HG03439 (cell line): ENCODE data around the gene DTX4.
A peak's percentile ranks its signal among the peaks of the same experiment; 100 is the strongest.

ENCODE experiments used
- ATAC-seq: cut with Tn5 transposase; IDR thresholded peaks from one replicate; pipeline ENCODE4 v1.9.1; 2021; ENCODE audit warnings: mild to moderate bottlenecking, moderate library complexity; ENCODE audit not compliant: unreplicated experiment

The DTX4 gene

DNA sequence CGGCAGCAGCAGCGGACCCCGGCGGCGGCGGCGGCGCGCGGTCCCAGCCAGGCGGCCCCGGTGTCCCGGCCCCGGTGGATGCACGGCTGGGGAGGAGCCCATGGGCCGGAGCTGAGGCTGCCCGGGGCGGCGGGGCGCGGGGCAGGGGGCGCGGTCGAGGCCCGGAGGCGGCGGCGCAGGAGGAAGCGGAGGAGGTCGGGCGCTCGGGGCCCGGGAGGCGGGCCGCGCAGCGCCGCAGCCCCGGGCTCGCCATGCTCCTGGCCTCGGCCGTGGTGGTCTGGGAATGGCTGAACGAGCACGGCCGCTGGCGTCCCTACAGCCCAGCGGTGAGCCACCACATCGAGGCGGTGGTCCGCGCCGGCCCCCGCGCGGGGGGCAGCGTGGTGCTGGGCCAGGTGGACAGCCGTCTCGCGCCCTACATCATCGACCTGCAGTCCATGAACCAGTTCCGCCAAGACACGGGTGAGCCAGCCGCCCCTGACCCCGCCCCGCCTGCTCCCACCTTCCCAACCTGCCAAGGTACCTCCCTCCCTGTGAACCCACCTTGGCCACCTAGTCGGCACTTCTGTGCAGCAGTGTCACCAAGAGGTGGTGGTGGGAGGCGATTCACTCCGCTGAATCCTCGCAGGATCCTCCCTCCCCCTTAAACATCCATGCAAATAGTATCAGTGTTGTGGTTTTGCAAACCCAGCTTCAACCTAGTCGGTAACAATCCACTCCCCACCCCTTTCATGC, 580 bp downstream of the DTX4 start:
- ATAC-seq, result peak; percentile 28

DNA sequence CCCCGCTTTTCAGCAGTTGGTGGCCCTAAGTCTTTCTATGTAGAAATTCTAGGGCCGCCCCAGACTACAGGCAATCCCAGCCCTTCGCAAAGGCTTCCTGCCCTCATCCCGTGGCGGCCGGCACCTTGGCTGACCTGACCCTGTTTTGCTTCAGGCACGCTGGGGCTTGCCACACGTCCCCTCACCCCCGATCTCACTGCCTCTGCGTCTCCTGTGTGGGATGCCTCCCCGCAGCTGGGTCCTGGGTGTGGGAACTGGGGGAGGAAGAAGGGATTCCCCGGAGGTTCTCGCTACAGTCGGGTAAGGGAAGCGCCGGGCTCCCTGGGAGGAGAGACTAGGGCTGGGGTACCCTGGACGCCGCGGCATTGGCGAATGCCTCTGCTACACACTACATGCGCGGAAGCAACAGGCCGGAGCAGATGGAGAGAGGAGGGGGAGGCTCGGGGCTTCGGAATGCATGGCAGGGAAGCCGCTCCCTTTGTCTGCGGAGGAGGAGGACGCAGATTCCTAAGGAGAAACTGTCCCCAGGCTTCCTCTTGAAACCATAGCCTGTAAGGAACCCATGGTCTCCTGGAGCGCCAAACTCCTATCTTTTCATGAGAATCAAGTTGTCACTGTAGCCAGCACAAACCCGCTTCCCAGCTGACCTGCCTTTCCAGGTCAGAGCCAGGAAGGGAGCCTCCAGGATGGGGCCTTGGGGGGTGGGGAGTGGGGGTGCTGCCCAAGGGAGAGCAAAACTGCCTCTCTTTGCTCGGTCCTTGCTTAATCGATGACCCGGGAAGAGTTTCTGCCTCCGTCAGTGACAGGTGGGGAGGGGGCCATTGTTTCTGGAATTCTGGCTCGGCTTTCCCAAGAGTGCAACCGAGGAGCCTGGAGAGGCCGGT, 1.4 kb downstream of the DTX4 start:
- no peak for ATAC-seq

DNA sequence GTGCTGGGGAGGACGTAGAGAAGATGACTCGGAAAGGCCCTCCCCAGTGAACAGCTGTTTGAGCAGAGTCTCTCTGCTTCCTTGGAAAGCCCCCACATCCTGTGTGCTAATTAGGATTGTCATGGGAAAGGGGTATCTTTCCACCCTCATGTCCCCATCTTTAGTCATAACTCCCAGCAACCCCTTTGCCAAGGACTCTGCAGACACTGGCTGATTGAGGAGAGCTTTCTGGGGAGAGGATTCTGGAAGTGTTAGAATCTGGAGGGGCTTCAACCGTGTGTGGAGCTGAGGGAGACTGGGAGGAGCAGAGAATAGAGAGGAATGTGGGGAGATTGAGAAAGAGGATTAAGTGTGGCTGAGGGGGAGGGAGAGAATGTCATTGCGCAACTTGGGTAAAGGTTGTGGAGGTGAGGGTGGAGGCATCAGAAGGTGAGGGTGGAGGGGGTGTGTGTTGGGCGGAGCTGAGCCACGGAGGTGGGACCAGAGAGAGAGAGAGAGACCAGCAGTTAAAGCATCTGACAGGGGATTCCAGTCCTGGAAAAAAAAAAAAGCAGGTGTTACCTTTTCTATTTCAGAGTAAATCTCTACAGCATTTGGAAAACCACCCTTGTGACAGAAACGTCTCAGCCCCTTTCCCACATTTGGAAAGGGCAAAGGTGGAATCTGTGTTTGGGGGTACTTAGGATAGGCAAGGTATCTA, 2.2 kb downstream of the DTX4 start:
- no peak for ATAC-seq

DNA sequence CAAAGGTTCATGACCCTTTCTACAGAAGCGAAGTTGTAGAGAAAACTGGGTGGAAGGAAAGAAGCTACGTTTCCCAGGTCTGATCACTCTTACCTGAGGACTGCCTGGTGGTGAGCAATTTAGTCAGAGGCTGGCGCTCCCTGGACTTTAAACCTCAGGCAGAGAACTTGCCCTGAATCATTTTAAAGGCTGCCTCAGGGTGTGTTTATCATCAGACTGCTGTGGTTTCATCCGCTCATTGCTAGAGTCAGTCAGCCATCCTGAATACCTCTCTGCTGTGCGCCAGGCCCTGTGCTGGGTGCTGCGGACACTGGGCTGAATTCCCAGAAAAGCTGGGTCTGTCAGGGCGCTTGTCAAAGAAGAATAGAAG, 2.7 kb downstream of the DTX4 start:
- no peak for ATAC-seq

DNA sequence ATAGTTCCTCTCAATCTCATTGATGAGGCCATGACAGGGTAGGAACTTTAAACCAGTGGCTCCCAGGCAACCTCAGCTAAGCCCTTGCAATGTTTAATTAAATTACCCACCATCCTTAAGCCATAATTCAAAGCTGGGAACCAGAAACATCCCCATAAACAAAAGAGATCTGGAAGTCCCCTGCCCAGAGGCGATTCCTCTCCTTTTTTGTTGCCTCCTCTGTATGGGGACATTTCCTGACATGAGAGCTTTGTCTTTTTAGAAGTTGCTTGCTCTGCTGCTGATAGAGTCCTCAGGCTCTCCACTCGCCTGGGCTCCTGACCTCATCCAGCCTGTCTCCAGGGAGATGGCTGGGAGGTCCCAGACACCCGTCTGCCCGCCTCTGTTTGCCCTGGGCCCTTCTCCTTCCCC, 3.2 kb downstream of the DTX4 start:
- no peak for ATAC-seq

DNA sequence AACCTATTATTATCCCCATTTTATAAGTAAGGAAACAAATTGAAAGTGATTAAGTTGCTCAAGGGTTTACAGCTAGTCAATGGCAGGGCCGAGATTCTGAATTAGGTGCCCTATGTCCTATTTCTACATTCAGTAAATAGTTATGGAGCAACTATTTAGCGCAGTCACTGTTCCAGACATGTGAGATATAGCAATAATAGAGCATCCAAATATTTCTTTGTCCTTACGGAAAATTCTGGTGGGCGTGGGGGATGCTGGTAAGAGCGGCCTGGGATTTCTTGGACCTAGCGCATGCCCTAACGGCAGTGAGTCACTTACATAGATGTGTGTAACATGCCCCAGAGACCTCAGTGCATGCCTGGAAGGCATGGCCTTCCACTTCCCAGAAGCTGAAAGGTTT, 4.4 kb downstream of the DTX4 start:
- ATAC-seq, result no peak

DNA sequence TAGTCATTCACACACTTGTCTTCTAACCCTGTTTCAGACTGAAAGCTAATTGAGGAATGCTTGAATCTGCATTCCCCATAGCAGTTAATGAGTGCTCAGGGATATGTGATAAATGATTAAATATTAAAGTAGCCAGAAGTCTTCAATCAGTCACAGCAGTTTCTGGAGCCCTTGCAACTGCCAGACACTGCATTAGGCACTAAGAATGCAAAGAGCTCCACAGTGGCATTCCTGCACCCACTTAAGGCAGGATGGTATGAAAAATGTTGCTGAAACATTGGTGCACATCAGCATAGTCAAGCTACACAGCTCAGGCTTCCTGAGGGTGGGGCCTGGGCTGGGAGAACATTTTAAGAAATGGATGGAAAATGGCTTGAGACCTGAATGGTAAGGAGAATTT, 6.5 kb downstream of the DTX4 start:
- no peak for ATAC-seq

DNA sequence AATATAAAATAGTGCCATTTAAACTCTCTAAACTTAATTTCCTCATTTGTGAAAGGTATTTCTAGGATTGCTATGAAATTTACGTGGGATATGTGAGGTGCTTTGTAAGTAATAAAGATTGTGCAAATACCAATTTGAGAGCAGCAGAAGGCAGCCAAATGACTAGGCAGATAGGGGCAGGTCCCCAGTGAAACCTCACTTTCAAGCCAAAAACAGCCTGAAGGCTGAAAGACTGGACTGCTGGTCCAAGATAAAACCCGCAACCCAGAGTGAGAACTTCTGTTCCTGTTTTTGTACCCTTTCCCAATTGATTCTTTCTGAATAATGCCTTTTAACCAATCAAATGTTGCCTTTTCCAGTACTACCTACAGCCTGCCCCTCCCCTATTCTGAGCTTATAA, 7.2 kb downstream of the DTX4 start:
- no peak for ATAC-seq

DNA sequence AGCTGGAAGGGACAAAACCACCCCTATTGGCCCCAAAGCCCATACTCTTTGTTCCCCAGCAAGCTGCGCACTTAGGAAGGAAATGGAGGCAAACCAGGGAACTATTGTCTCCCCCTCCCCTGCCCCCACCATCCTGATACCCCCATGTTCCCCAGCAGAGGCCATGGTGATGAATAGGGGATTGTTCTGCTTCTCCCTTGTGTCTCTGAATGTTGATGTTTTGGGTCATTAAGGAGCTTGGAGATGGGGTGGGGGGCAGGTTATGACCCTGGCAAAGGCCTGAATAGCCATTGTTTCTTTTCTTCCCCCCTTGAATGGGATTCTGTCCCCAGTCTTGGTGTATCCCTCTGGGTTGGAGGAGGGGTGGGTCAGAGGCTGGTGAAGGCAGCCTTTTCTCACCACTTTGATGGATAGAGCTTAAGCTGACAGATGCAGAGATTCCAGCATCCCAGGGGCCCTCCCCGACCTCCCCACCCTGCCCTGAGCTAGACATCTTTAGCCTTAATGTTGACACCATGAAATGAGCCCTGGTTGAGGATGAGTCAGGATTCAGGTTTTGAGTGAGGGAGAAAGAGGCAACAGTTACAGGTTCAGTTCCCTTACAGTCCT, 8.3 kb downstream of the DTX4 start:
- ATAC-seq, result no peak

DNA sequence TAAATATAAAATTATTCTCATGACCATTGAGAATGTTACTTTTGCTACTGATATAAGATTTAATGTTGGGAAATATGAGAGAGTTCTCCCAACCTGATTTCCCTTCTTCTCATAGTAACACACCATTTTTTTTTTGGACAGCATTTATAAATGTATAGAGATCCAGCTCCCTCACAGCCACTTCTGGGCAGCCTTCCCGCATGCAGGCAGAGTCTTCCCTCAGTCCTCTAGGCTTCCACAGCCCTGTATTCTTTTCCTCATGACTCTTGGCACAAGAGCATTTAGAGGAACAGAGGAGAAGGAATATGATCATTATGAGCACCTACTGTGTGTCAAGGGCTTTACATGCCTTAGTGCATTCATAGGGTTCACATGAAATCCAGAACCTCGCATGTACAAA, 9.0 kb downstream of the DTX4 start:
- ATAC-seq, result no peak

DNA sequence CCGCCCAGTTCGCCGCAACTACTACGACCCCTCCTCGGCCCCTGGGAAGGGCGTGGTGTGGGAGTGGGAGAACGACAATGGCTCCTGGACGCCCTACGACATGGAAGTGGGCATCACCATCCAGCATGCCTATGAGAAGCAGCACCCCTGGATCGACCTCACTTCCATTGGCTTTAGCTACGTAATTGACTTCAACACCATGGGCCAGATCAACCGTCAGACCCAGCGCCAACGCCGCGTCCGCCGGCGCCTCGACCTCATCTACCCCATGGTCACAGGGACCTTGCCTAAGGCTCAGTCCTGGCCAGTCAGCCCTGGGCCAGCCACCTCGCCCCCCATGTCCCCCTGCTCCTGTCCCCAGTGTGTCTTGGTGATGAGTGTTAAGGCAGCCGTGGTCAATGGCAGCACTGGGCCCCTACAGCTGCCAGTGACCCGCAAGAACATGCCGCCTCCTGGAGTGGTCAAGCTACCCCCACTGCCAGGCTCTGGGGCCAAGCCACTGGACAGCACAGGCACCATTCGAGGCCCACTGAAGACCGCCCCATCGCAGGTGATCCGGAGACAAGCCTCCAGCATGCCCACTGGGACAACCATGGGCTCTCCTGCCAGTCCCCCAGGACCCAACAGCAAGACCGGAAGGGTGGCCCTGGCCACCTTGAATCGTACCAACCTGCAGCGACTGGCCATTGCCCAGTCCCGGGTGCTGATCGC, 10.0 kb downstream of the DTX4 start:
- no peak for ATAC-seq

DNA sequence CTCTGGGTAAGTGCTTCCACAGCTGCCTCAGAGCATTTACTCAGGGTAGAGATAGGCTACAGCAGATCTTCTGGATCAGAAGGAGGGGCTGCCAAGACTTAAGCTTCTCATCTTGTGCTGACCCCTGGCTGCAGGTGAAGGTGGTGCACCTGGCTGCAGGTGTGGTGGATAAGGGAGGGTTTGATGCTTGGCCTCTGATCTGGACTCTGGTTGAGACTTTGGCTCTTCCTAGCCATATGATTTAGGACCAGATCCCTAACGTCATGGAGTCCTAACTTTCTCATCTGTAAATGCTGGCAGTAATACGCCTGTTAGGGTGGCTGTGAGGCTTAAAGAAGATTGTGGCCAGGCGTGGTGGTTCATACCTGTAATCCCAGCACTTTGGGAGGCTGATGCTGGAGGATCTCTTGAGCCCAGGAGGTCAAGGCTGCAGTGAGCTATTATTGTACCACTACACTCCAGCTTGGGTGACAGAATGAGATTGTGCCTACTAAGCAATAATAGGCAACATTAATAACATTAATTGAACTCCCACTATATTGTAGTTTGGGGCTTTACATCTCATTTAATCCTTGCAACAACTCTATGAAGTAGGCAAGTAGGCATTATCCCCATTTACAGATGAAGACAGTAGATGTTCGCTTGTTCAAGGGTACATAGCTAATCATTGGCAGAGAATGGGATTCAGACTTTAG, 10.7 kb downstream of the DTX4 start:
- no peak for ATAC-seq

DNA sequence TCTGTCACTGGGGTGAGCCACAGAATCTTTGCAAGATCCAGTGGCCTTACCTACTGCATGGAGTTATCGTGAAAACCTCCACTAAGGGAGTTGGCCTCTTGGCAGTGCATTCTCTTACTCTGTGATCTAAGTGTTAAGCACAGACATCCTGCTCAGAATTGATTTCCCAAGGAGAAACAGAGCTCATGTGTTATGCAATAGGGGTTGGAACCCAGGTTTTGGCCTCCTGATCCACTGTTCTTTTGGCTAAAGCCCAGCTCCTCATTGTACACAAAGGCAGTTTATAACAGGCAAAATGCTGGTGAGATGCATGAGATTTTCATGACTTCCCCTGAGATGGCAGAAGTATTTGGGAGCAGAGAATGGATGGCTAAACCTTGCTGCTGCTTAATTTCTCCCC, 11.8 kb downstream of the DTX4 start:
- ATAC-seq, result no peak

DNA sequence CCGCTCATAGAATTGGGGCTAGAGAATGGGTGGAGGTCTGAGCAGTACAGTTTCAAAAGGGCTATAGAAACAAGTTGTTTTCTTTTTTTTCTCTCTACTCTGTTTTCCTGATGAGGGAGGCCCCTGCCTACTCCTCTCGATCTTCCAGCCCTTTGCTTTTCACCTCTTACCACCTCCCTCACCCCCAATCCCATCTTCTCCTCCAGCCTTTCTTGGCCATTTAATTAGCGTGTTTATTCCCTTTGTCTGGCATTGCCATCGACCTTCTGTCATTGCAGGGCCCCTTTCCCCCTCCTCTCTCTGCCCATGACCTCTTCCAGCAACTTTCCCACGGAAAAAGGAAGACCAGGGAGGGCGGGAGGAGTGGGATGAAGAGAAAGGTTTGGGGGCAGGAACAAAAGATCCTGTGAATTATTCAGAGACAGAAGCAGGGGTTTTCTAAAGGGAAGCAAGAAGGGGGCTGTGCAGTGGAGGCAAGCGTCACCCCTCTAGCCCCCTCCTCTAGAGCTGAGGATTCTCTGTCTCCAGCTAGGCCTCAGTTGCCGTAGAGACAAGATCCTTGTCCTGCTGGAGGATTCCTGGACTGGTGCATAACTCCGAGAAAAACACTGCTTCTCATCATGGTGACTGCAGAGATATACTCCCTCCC, 12.9 kb downstream of the DTX4 start:
- no peak for ATAC-seq

DNA sequence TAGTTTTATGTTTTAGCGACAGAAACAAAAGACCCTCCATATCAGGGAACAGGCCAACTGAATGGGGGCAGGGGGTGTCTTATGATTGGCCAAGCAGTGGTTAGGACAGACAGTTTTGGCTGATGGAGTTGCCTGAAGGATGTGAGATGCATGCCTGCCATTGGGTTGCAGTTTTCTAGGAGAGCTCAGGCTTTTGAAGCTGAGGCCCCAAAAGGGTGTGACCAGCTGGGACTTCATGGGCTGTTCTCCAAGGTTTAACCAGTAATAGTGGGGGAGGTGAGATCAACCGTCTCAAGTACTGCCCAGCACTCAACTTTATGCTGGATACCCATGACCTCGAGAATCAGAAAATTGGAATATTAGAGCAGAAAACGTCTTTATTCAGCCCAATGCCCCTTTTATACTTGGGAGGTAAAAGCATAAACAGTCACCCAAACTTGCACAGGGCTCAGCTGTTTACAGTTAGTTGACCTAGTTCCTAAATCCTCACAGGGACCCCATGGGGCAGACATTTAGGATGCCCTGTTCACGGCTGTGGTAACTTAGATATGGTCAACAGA, 13.5 kb downstream of the DTX4 start:
- ATAC-seq, result no peak

DNA sequence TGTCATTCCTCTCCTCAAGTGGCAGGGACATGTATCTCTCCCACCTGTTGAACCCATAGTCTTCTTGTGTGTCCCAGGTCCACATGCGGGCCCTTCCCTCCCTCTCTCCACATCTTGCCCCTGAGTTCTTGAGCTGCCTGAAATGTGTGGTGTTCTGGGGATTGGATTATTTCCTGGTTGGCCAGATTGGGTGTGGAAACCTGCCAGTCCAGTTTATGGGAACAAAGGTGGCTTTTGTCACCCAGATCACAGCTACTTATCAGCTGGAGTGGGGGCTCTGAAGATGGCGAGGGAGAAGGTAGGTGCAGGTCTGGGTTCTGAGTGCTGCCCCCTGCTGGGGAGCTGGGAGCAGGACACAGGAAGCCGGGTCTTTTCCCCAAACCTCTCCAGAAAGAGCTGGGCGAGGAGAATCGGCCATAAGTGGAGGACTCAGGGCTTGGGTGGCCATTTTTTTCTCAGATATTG, 14.2 kb downstream of the DTX4 start:
- ATAC-seq, result peak; percentile 69

DNA sequence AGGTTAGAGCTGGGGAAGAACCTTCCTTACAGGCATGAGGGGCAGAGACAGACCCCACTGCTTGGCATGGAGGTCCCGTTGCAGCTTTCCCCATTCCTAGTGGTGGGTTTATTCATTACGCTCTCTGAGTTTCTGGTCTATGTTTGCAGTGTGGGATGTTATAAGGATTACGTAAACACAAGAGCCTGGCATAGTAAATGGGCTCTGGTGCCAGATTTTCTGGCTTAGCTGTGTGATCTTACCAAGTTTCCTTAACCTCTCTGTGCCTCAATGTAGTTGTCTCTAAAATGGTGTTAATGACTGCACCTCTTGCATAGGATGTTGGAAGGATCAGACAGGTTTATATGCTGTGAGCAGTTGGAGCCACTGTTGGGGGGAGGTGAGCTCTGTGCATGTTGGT, 15.1 kb downstream of the DTX4 start:
- no peak for ATAC-seq

DNA sequence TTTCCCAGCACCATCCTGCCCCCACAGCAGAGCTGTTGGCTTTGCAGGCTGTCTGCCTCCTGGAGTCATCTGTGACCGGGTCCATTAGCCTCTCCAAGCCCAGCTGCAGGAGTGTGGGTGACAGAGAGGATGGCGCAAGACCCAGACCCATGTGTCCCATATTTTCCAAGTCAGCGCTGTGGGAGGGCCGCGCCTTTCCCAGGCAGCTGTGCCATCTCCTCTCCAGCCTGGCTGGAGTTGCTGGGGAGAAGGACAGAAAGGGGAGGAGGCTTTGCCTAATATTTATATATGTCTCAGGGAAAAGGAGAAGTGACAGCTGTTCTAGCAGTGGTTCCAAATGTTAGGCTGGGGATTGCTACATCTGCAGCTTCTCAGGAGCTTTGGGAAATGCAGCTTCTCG, 15.7 kb downstream of the DTX4 start:
- no peak for ATAC-seq

DNA sequence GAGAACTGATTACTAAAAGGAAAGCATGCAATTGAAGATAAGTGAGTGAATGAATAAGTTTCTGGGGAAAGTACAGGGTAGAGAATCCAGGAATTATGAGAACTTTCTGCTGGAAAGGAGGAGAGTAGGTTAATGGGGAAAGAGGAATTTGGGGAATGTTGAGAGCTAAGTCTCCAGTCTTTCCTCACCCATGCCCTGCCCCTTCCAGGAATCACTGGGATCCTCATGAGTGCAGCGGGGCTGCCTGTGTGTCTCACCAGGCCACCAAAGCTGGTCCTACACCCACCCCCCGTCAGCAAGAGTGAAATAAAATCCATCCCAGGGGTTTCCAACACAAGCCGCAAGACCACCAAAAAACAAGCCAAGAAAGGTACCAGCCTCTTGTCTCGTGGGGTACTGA, 17.0 kb downstream of the DTX4 start:
- no peak for ATAC-seq
